Stimulated activated CD4-positive, alpha-beta T cell treated with anti-CD3 and anti-CD28 coated beads, Interleukin-1b, Interleukin-23, amount 100 ng/mL, for 4 hours (primary cell): ENCODE data around the gene NDOR1.

Source experiments
- DNase-seq, 2 donors: peaks; one replicate each; pipeline ENCODE4 v3.0.0-alpha.2; 2020; ENCODE audit warnings: low read depth in 2 of 2

Gene NDOR1

GRCh38 chr9:137220317-137221094, 15.0 kb downstream of the NDOR1 start:
- DNase-seq = no peak

DNA sequence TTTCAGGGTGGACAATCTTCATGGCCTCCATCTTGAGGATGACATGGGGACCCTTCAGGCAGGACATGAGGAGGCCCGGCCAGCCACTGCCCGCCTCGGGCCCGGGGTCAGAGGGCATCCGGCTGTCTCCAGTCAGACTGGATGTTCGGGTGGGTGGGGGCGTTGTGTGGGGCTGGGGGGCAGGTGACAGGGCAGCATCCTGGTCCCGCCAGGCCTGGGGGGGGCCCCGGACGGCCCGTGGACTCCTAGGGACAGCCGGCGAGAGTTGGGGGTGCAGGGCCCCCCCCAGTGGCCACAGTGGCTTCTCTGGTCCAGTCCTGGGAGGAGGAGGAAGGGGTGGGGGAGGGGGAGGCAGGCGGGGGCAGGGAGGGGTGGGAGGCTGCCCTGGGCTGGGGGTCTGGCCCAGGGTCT, 15.6 kb downstream of the NDOR1 start:
- DNase-seq = no peak

GRCh38 chr9:137221506-137222111, 16.1 kb downstream of the NDOR1 start:
- DNase-seq = peak in 1 of 2 donors; percentile 29

GRCh38 chr9:137222190-137223077, 16.9 kb downstream of the NDOR1 start, which contains the start of gene RNF208:
TSS of gene RNF208 (minus strand) at chr9:137222240. CDS start at chr9:137221212, 1,028 bp downstream.
- DNase-seq = no peak

DNA sequence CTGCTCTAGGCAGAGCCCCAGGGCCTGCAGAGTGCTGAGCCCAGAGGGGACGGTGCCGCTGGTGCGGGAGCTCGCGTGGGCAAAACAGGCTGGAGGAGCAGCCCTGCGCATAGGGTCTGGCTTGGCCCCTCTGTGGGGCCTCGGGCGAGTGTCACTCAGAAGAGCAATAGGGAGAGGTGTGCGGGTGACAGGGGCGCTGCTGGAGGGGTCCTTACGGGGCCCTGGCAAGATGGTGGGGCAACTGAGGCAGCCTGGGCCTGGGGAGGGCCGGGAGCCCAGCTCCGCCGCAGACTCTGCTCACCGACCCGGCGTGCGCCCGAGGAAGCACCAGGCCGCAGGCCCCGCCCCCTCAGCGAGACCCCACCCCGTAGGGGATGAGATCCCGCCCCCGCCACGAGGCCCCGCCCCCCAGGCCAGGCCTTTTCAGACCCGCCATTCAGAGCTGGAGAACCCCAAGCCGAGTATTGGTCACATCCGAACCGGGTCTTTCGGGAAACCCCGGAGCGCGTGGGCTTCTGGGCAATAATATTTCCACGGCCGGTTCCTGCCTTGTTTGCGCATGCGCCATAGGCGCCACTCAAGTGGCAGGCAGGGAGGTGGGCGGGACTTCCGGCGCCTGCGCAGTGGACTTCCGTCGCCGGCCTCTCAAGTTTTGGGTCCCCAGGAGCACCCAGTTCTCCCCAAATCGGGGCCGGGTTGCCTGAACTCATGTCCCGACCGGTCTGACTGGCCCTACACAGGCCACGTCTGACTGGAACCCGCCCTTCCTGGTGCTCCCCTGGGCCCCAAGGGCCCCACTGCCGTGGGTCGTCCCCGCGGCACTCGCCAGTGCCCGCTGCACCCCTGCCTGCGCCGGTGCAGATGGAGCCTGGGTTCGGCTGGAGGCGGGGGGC, 17.8 kb downstream of the NDOR1 start:
- DNase-seq = peak; percentile 98 to 99

GRCh38 chr9:137224830-137225694, 19.6 kb downstream of the NDOR1 start, which contains the start of gene CYSRT1:
TSS of gene CYSRT1 (plus strand) at chr9:137225174. CDS start at chr9:137225622, 448 bp downstream.
- no peak for DNase-seq

DNA sequence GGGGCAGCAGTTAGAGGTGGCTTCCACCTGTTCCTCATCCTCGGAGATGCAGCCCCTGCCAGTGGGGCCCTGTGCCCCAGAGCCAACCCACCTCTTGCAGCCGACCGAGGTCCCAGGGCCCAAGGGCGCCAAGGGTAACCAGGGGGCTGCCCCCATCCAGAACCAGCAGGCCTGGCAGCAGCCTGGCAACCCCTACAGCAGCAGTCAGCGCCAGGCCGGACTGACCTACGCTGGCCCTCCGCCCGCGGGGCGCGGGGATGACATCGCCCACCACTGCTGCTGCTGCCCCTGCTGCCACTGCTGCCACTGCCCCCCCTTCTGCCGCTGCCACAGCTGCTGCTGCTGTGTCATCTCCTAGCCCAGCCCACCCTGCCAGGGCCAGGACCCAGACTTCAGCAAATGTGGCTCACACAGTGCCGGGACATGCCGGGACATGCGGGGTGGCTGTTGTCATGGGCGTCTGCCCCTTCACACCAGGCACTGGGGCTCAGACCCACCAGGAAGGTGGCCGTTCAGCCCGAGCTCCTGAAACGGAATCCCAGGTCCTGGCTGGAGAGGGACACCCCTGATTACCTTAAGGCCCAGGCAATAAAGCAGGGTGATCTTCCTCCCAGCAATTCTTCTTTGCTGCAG, 20.3 kb downstream of the NDOR1 start:
- DNase-seq = no peak

DNA sequence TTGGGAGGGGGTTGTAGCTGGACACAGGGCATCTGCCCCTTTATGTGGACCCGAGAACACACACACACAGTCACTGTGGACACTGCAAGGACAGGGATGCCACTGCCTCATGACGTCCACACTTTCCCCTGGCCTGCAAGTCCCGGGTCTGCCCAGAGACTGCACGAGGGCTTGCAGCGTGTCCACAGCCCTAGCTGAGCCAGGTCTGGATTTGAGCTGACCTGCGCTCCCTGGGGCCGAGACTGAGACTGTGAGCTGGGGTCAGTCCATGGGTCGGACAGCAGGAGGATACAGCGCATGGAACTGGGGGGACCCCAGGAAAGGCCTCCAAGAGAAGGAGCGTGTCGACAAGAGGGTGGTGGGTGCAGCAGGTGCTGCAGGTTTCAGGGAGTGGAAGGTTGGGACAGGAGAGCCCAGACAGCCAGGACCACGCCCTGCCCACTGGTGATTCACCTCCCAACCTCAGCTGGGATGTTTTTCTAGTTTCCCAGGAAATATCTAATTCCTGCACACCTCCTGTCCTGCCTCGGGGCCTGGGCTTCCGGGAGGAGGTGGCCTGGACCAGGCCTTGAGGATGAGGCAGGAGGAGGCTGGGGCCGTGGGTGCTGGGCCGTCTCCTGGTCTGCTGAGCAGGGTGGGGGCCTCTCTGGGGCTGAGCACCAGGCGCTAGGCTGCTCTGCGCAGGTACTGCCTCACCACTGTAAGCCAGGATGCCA, 21.0 kb downstream of the NDOR1 start:
- no peak for DNase-seq

DNA sequence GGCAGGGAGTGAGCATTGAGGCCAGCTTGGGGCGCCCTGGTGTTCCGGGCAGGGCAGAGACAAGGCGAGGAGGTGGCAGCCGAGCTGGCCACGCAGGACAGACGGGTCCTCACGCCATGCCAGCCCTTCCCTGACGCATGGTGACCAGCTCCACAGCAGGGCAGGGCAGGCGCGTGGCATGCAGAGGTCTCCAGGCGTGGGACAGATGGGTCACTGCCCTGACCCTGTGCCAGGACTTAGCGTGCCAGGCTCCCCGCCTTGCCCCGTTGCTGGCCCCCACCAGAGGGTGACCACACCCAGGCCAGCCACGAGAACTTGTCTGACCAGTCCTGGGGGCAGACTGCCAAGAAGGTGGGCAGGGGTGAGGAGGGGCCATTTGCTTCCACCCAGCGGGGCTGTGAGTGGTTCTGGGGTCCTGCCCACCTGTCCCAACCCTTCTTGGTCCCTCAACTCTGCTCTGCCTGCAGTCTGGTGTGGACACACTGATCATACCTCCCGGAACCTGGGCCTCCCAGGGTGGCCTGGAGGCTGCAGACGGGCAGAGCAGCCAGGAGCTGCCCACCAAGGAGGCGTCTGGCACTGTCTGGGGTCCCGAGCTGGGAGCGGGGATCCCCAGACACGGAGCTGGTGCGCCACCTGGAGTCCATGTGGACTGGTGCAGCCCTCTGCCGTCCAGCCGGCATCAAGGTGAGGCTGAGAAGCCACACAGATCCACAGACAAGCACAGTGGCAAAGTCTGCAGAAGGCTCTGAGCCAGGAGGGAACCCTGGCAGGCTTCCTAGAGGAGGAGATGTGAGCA, 21.8 kb downstream of the NDOR1 start, which contains the start of gene RNF224:
RNF224 (plus strand) TSS at position 449 of the 799 bp plus-strand sequence. CDS start 834 bp downstream, outside the sequence.
- DNase-seq = peak; percentile 77 to 79

GRCh38 chr9:137227853-137228505, 22.5 kb downstream of the NDOR1 start:
- DNase-seq = no peak

DNA sequence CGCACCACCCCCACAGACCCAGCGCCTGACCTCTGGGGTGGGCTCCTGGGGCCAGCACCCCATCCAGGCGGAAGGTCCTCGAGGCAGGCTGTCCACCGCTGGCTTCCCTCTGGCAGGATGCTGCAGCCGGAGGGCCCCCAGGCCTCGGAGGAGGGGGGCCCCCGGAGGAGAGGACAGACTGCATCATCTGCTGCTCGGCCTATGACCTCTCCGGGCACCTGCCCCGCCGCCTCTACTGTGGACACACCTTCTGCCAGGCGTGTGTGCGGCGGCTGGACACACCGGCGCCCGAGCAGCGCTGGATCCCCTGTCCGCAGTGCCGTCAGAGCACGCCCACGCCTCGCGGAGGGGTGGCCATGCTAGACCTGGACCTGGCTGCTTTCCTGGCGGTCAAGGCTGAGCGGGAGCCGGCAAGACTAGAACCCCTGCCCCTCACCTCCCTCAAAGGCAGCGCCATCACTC, 23.0 kb downstream of the NDOR1 start:
- DNase-seq = no peak

GRCh38 chr9:137228968-137229896, 23.7 kb downstream of the NDOR1 start:
- DNase-seq = no peak

DNA sequence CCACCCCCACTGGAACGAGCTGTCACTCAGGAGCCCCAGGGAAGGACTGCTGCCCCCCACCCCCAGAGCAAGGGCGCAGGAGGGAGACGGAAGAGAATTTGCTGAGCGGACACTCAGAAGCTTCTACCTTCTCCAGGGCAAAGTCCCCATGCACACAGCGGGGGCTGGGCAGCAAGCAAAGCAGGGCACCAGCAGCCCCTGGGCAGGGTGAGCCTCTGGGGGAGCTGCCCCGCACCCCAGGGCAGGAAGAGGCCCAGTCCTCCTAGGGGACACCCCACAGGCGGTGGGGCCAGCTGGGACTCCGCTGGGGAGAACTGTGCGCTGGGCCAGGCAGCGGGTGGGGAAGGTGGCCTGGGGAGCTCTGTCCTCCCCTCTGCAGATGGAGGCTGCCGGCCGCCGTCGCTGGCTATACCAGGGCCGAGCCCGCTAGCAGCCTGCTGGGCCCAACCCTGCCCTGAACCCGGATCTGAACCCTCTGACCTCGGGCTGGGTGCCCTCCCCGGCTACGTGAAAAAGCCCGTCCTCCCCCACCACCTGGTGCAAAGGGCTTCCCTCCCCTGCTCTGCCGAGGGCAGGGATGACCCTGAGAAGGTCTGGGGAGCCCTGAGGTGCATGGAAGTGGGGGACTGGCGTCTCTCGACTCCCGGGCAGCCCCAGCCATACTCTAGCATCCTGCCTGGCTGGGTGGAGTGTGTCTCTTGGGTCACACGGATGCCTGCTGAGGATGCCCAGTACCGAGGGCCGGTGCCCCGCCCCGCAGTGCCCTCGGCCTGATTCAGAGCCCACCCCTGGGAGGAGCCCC, 24.6 kb downstream of the NDOR1 start:
- no peak for DNase-seq

- DNase-seq = no peak
Observed at GRCh38 chr9:137230705-137231371, 25.3 kb downstream of the NDOR1 start, which contains the start of gene SLC34A3. TSS of gene SLC34A3 (plus strand) at chr9:137230901. CDS start at chr9:137231703, 802 bp downstream.
